Mesothelial cell of epicardium (in vitro differentiated cells): Measurements from ENCODE around the gene TRANK1. TPM values are rescaled to one million over a fixed set of nuclear protein-coding genes. Genes with fewer than 3 reads are reported as not detected.
A peak's percentile ranks its signal among the peaks of the same experiment; 100 is the strongest.
"Not testable (repeated sequence)": the region's sequence is repeated elsewhere in the genome, so short reads cannot be mapped to it uniquely, and the experiment has no call there.

Experiments
- DNase-seq, 2 experiments: peaks; one replicate each; pipeline ENCODE4 v3.0.0; 2021; ENCODE audit warnings: low spot score in 2 of 2; ENCODE audit not compliant: unreplicated experiment in 2 of 2
- H3K27ac Mint-ChIP-seq: 2 replicates; pipeline ENCODE4 v1.8.0; 2021; ENCODE audit warnings: mixed read lengths
- H3K27me3 Mint-ChIP-seq: 2 replicates; pipeline ENCODE4 v1.8.0; 2021; ENCODE audit warnings: low read depth, mixed read lengths
- H3K36me3 Mint-ChIP-seq: 2 replicates; pipeline ENCODE4 v1.8.0; 2021; ENCODE audit warnings: mixed read lengths
- H3K4me1 Mint-ChIP-seq: 2 replicates; pipeline ENCODE4 v1.8.0; 2021; ENCODE audit warnings: mixed read lengths
- H3K4me3 Mint-ChIP-seq: 2 replicates; pipeline ENCODE4 v1.8.0; 2021; ENCODE audit warnings: mild to moderate bottlenecking, moderate library complexity, mixed read lengths
- H3K9me3 Mint-ChIP-seq: 2 replicates; pipeline ENCODE4 v1.8.0; 2021; ENCODE audit warnings: mixed read lengths
- total RNA-seq: library from RNA; stranded (reverse); gene quantifications from 3 replicates; pipeline ENCODE4 v1.2.1, GENCODE V29; 2021
- TF ChIP-seq, protein P1 (sequence below): fragments of 200-600 bp; sonication (generic); IDR thresholded peaks from one replicate; pipeline ENCODE4 v1.5.0; 2021; ENCODE audit warnings: antibody characterized with exemption; ENCODE audit not compliant: unreplicated experiment

The TRANK1 gene
- total RNA-seq, 1 donor from 2014 or later = 76.8 TPM

DNA sequence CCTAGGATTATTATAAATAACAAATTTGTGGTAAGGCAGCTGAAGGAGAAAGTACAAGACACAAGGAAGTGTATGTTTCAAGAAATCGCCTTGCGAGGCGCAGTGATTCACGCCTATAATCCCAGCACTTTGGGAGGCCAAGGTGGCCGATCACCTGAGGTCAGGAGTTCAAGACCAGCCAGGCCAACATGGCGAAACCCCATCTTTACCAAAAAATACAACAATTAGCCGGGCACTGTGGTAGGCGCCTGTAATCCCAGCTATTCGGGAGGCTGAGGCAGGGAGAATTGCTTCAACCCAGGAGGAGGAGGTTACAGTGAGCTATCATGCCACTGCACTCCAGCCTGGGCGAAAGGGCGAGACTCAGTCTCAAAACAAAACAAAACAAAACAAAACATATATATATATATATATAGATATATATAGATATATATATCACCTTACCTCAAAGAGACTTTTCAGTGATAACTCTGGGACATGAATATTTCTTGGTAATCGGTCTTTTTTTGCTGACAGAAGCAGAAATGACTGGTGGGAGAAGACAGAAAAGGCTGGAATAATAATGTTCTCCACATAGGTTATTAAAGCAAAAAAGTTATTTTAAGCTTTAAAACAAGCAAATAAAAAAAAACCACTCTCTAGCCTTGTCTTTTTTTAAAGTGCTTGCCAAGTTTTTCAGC lies 52.3 kb downstream of the TRANK1 start:
- Mint-ChIP-seq H3K9me3 (no peaks in the 10 kb centered on the region), H3K36me3 (peaks cover 58% of the 10 kb centered on the region), H3K27me3 (no peaks in the 10 kb centered on the region), H3K27ac (peak overlapping the region; percentile 79), H3K4me1 (peaks cover 3% of the 10 kb centered on the region), H3K4me3 (no peak overlapping the region)
- DNase-seq = no peak
- TF ChIP-seq, protein P1, sequence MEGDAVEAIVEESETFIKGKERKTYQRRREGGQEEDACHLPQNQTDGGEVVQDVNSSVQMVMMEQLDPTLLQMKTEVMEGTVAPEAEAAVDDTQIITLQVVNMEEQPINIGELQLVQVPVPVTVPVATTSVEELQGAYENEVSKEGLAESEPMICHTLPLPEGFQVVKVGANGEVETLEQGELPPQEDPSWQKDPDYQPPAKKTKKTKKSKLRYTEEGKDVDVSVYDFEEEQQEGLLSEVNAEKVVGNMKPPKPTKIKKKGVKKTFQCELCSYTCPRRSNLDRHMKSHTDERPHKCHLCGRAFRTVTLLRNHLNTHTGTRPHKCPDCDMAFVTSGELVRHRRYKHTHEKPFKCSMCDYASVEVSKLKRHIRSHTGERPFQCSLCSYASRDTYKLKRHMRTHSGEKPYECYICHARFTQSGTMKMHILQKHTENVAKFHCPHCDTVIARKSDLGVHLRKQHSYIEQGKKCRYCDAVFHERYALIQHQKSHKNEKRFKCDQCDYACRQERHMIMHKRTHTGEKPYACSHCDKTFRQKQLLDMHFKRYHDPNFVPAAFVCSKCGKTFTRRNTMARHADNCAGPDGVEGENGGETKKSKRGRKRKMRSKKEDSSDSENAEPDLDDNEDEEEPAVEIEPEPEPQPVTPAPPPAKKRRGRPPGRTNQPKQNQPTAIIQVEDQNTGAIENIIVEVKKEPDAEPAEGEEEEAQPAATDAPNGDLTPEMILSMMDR = no peak

DNA sequence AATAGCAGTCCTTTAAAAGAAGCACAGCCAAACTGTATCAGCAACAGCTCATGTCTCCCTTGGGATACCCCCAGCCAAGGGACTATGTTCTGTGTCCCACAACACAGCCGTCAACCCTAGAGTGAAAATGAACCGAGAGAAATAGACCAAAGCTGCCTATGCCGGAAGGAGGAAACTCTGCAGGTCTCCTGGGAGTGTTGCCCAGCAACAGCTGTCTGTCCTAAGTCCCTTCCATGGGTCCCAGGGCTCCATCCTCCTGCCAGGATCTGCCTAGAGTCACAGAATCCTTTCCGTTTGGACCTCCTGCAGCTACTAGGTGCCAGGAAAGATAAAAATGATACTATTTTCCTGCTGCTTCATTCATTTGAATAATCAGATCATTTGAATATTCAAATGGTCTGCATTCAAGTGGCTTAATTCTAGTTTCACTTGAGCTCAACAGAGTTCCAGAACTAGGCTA lies 53.1 kb downstream of the TRANK1 start:
- Mint-ChIP-seq H3K9me3 (no peaks in the 10 kb centered on the region), H3K4me1 (peaks cover 3% of the 10 kb centered on the region), H3K36me3 (peaks cover 61% of the 10 kb centered on the region), H3K27me3 (no peaks in the 10 kb centered on the region), H3K4me3 (no peak overlapping the region), H3K27ac (peak overlapping the region; percentile 81)
- TF ChIP-seq, protein P1 = no peak
- no peak for DNase-seq

DNA sequence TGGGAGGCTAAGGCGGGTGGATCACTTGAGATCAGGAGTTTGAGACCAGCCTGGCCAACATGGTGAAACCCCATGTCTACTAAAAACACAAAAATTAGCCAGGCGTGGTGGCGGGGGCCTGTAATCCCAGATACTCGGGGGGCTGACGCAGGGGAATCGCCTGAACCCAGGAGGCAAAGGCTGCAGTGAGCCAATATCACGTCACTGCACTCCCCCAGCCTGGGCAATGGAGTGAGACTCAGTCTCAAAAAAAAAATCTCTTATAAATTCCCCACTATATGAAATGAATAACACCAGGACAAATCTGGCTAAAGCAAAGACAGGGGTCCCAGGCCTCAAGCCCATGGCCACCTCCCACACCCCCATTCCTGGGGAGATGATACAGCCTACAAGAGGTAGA lies 53.8 kb downstream of the TRANK1 start:
- peak overlapping the region; percentile 39 for H3K27ac Mint-ChIP-seq
- H3K4me1 Mint-ChIP-seq, DNase-seq, H3K9me3 Mint-ChIP-seq, H3K27me3 Mint-ChIP-seq, H3K4me3 Mint-ChIP-seq: not testable (repeated sequence)
- H3K36me3 Mint-ChIP-seq = peaks cover 60% of the 10 kb centered on the region

DNA sequence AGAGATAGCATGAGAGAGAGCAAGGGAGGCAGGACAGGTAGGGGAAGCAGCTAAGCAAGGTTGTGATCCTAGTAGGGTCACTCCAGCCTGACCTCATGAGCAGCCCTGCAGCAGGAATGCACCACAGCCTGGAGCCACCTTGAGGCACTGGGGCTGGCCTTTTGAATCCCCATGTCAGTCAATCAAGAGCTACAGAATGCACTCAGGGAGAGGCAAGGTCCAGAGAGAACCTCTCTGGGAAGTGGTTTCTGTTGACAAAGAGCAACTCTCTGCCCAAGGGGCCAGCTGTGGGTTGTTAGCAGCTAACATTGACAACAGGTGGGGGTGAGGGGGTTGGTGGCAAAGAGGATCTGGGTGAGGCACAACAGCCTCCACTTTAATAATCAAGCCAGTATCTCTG lies 54.6 kb downstream of the TRANK1 start:
- H3K36me3 Mint-ChIP-seq = peaks cover 54% of the 10 kb centered on the region
- DNase-seq = no peak
- H3K4me3 Mint-ChIP-seq = no peak overlapping the region
- no peaks in the 10 kb centered on the region for H3K27me3 Mint-ChIP-seq
- no peaks in the 10 kb centered on the region for H3K9me3 Mint-ChIP-seq
- H3K27ac Mint-ChIP-seq = no peak overlapping the region
- TF ChIP-seq, protein P1 = no peak
- H3K4me1 Mint-ChIP-seq = peaks cover 3% of the 10 kb centered on the region

DNA sequence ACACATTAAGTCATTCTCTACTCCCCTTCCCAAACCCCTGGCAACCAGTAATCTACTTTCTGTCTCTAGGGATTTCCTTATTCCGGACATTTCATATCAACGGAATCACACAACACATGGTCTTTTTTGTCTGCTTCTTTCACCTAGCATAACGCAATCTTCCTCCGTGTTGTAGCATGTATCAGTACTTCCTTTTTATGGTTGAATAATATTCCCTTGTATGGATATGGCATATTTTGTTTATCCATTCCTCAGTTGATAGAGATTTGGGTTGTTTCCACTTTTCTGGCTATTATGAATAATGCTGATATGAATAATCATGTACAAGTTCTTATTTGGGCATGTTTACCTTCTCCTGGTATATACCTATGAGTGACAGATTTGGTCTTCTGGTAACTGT lies 63.1 kb downstream of the TRANK1 start:
- H3K27me3 Mint-ChIP-seq = no peaks in the 10 kb centered on the region
- H3K4me1 Mint-ChIP-seq = no peaks in the 10 kb centered on the region
- H3K36me3 Mint-ChIP-seq = peaks cover 28% of the 10 kb centered on the region
- TF ChIP-seq, protein P1 = no peak
- H3K27ac Mint-ChIP-seq = no peak overlapping the region
- DNase-seq = no peak
- H3K9me3 Mint-ChIP-seq = peaks cover 7% of the 10 kb centered on the region
- H3K4me3 Mint-ChIP-seq = no peak overlapping the region

DNA sequence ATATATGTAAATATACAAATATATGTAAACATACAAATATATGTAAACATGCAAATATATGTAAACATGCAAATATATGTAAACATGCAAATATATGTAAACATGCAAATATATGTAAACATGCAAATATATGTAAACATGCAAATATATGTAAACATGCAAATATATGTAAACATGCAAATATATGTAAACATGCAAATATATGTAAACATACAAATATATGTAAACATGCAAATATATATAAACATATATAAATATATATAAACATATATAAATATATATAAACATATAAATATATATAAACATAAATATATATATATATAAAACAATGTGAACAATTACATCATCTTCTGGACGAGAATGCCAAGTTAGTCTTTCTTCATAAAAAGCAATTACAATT lies 65.0 kb downstream of the TRANK1 start:
- not testable (repeated sequence) for H3K9me3 Mint-ChIP-seq

More for the DNA sequence above, 65.0 kb downstream of the TRANK1 start:
- peaks cover 24% of the 10 kb centered on the region for H3K36me3 Mint-ChIP-seq
- not testable (repeated sequence) for H3K4me3 Mint-ChIP-seq, H3K4me1 Mint-ChIP-seq, DNase-seq, H3K27me3 Mint-ChIP-seq, H3K27ac Mint-ChIP-seq
